ENCODE data around the gene SMARCC2. TPM values are rescaled to one million over a fixed set of nuclear protein-coding genes. Genes with fewer than 3 reads are reported as not detected.

SMARCC2 gene
- total RNA-seq, 2 experiments from 2014 or later = 68.3 to 137 TPM

DNA sequence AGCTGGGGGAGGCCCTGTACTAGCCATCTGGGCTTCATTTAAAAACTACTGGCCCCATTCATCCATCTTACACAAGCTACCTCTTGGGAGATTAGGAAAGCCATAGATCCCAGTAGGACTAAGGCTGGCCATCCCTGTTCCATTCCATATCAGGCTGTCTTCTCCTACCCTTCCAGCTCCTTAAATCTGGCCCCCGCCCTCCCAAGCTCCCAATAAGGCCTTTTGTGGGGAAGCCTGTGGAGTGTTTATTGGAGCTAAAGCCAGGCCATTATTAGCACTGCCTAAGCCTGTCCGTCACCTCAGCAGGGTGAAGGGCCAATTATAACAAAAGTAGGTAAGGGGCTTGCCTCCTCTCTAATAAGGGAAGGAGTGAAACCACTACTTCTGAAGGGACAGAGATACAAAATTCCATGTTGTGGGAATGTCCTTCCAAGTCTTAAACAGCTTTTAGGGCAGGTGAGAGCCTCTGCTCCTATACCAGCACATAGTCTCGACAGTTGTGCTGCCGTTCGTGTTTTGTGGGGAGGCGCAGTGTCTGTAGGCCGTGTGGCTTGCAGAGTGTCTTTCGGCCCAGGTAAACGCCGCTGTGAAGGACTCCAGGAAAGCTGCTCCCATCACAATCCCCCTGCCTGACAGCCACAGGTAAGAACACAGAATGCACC, 27.5 kb downstream of the SMARCC2 start:
- no peaks in the 10 kb centered on the region for H3K9me2 ChIP-seq (ENCODE audit: insufficient read depth, low read length)
- H4K20me1 ChIP-seq (ENCODE audit: insufficient read depth, low read length) = peaks cover 9% of the 10 kb centered on the region; the same call in 1 of the 2 replicates
- no peak for DNase-seq (ENCODE audit: low spot score)
- H2AFZ ChIP-seq (ENCODE audit: low read length) = no peak overlapping the region
- no TSS peak for BruUV-seq (replicated peaks)
- no peak overlapping the region for H3K27ac ChIP-seq (ENCODE audit: low read depth, low read length, poor library complexity, severe bottlenecking)
- H3K9me3 ChIP-seq (ENCODE audit: low read length) = no peaks in the 10 kb centered on the region
- intact Hi-C loops (cut with micrococcal nuclease; ENCODE audit: unreplicated experiment) = no loop called here
- ChIA-PET CTCF (ENCODE audit: unreplicated experiment) (interaction anchor here (1.1 kb wide), 1 partner anchor 28 kb away, joined by 5 read pairs; no protein-coding TSS in a partner anchor), POLR2A (interaction anchor here (1.3 to 1.9 kb wide), 2 partner anchors 27 to 45 kb away, joined by 3 to 4 read pairs; no protein-coding TSS in a partner anchor)
- no peak overlapping the region for H3K4me2 ChIP-seq (ENCODE audit: low read length)
- no peak overlapping the region for H3K4me3 ChIP-seq (ENCODE audit: low read depth, low read length, poor library complexity, severe bottlenecking)
- H3K79me2 ChIP-seq (ENCODE audit: insufficient read depth, low read depth, low read length) = peaks cover 29% of the 10 kb centered on the region
- peaks cover 81% of the 10 kb centered on the region for H3K36me3 ChIP-seq (ENCODE audit: insufficient read depth, low read length)
- H3K4me1 ChIP-seq (ENCODE audit: insufficient read depth, low read length, poor library complexity, severe bottlenecking) = peaks cover 28% of the 10 kb centered on the region
- no peak for TF ChIP-seq EZH2phosphoT487 (IDR thresholded peaks at IDR 0.05; ENCODE audit: borderline replicate concordance, low read depth, low read length)
- TF ChIP-seq, protein P1, sequence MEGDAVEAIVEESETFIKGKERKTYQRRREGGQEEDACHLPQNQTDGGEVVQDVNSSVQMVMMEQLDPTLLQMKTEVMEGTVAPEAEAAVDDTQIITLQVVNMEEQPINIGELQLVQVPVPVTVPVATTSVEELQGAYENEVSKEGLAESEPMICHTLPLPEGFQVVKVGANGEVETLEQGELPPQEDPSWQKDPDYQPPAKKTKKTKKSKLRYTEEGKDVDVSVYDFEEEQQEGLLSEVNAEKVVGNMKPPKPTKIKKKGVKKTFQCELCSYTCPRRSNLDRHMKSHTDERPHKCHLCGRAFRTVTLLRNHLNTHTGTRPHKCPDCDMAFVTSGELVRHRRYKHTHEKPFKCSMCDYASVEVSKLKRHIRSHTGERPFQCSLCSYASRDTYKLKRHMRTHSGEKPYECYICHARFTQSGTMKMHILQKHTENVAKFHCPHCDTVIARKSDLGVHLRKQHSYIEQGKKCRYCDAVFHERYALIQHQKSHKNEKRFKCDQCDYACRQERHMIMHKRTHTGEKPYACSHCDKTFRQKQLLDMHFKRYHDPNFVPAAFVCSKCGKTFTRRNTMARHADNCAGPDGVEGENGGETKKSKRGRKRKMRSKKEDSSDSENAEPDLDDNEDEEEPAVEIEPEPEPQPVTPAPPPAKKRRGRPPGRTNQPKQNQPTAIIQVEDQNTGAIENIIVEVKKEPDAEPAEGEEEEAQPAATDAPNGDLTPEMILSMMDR (conservative IDR thresholded peaks at IDR 0.05; ENCODE audit: low read length) = no peak

DNA sequence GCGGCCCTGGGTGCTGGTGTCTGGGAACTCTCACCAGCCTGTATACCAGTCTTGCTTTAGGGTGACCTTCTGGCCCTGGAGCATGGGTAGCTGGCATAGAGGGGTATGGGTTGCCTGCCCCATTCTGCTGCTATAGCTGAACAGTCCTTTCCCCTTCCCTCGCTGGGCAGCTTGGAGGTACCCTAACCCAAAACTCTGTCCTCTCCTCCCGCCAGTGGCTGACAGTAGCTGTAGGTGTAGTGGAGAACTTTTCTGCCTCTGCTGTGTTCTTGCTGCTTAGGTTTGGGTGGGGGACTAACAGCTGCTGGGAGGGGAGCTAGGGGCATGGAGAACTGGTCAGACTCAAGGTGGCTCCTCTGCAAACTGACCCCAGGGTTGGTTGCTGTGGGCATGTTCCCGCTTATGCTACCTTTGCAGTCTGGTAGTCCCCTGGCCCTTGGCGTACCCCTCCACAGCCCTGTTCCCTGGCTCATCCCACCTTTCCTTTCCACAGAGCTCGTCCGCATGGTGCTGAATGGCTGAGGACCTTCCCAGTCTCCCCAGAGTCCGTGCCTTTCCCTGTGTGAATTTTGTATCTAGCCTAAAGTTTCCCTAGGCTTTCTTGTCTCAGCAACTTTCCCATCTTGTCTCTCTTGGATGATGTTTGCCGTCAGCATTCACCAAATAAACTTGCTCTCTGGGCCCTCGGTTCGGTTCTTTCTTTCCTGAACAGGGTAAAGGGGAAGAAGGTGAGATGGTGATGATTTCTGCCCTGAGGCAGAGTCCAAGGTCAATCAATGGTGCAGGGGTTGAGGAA, 28.2 kb downstream of the SMARCC2 start:
- DNase-seq (ENCODE audit: low spot score) = no peak
- no peak for TF ChIP-seq EZH2phosphoT487 (IDR thresholded peaks at IDR 0.05; ENCODE audit: borderline replicate concordance, low read depth, low read length)
- TF ChIP-seq, protein P1 (conservative IDR thresholded peaks at IDR 0.05; ENCODE audit: low read length) = no peak
- BruUV-seq (replicated peaks) = no TSS peak
- intact Hi-C loops (cut with micrococcal nuclease; ENCODE audit: unreplicated experiment) = no loop called here
- H4K20me1 ChIP-seq (ENCODE audit: insufficient read depth, low read length) = peaks cover 9% of the 10 kb centered on the region; the same call in 1 of the 2 replicates
- peak overlapping the region; percentile 98 for H3K4me3 ChIP-seq (ENCODE audit: low read depth, low read length, poor library complexity, severe bottlenecking)
- peak overlapping the region; percentile 98 for H3K4me2 ChIP-seq (ENCODE audit: low read length)
- peak overlapping the region; percentile 68 for H3K27ac ChIP-seq (ENCODE audit: low read depth, low read length, poor library complexity, severe bottlenecking)
- H3K9me3 ChIP-seq (ENCODE audit: low read length) = no peaks in the 10 kb centered on the region
- peaks cover 32% of the 10 kb centered on the region for H3K4me1 ChIP-seq (ENCODE audit: insufficient read depth, low read length, poor library complexity, severe bottlenecking)
- CTCF ChIA-PET (ENCODE audit: unreplicated experiment) = interaction anchor here (0.7 to 1.1 kb wide), 2 partner anchors 29 to 43 kb away, joined by 4 to 5 read pairs; partner anchors contain the start of gene ZC3H10
- peaks cover 30% of the 10 kb centered on the region for H3K79me2 ChIP-seq (ENCODE audit: insufficient read depth, low read depth, low read length)
- H3K9me2 ChIP-seq (ENCODE audit: insufficient read depth, low read length) = no peaks in the 10 kb centered on the region
- H3K36me3 ChIP-seq (ENCODE audit: insufficient read depth, low read length) = peaks cover 75% of the 10 kb centered on the region
- no peak overlapping the region for H2AFZ ChIP-seq (ENCODE audit: low read length)
- POLR2A ChIA-PET = interaction anchor here (0.8 to 1.9 kb wide), 4 partner anchors 15 to 44 kb away, joined by 3 to 4 read pairs (median 3); no protein-coding TSS in a partner anchor
